HG03097 (cell line): ENCODE results near the gene RSU1.
"Not testable (repeated sequence)": the region's sequence is repeated elsewhere in the genome, so short reads cannot be mapped to it uniquely, and the experiment has no call there.

Source experiments
- ATAC-seq: cut with Tn5 transposase; IDR thresholded peaks from one replicate; pipeline ENCODE4 v1.9.1; 2021; ENCODE audit not compliant: unreplicated experiment, low FRiP score

The RSU1 gene

GRCh38 chr10:16817125-16818019, at the start of gene RSU1:
RSU1 (minus strand) TSS chr10:16817424; CDS start chr10:16817081, 343 bp downstream.
- peak; percentile 99 for ATAC-seq

GRCh38 chr10:16866541-16867275, 49.5 kb upstream of the RSU1 start:
- ATAC-seq = no peak

- ATAC-seq = no peak
These were observed 48.5 kb upstream of the RSU1 start for GRCh38 chr10:16865766-16866165.

GRCh38 chr10:16863766-16864165, 46.5 kb upstream of the RSU1 start:
- no peak for ATAC-seq

- no peak for ATAC-seq
These were observed 40.2 kb upstream of the RSU1 start for GRCh38 chr10:16857419-16857818.

- no peak for ATAC-seq
These were observed 39.3 kb upstream of the RSU1 start for GRCh38 chr10:16856567-16856966.

- no peak for ATAC-seq
These were observed 38.9 kb upstream of the RSU1 start for GRCh38 chr10:16856092-16856491.

- ATAC-seq = no peak
These were observed 37.4 kb upstream of the RSU1 start for GRCh38 chr10:16854623-16855022.

GRCh38 chr10:16853809-16854208, 36.6 kb upstream of the RSU1 start:
- no peak for ATAC-seq

- no peak for ATAC-seq
These were observed 36.0 kb upstream of the RSU1 start for GRCh38 chr10:16853201-16853600.

GRCh38 chr10:16852624-16853023, 35.4 kb upstream of the RSU1 start:
- no peak for ATAC-seq

GRCh38 chr10:16848562-16849154, 31.4 kb upstream of the RSU1 start:
- ATAC-seq = no peak

GRCh38 chr10:16847644-16848043, 30.4 kb upstream of the RSU1 start:
- no peak for ATAC-seq

- ATAC-seq = no peak
These were observed 28.0 kb upstream of the RSU1 start for GRCh38 chr10:16845248-16845647.

GRCh38 chr10:16843252-16843870, 26.1 kb upstream of the RSU1 start:
- ATAC-seq = no peak

- ATAC-seq = no peak
These were observed 18.0 kb upstream of the RSU1 start for GRCh38 chr10:16835228-16835627.

GRCh38 chr10:16832351-16833080, 15.3 kb upstream of the RSU1 start:
- no peak for ATAC-seq

- ATAC-seq = no peak
These were observed 11.5 kb upstream of the RSU1 start for GRCh38 chr10:16828701-16829175.

- ATAC-seq = peak; percentile 62
These were observed 10.9 kb upstream of the RSU1 start for GRCh38 chr10:16828114-16828568.

- ATAC-seq = not testable (repeated sequence)
These were observed 10.2 kb upstream of the RSU1 start for GRCh38 chr10:16827474-16827873.
